Adrenal gland (tissue), 12 donors: ENCODE measurements around the gene UGT1A10. TPM values are rescaled to one million over a fixed set of nuclear protein-coding genes. Genes with fewer than 3 reads are reported as not detected.

Source experiments
- DNase-seq, 7 donors: peaks; one replicate each; pipeline ENCODE4 v3.0.0-alpha.2; 2019 to 2020
- H3K27ac ChIP-seq, 5 donors: fragments of 200-600 bp; sonication (generic) in 4 of 5; 1 replicate in 3 of 5; 2 replicates in 2 of 5; pipeline versions ENCODE4 v1.5.1 to v1.8.0; 2016 to 2020; ENCODE audit warnings: mild to moderate bottlenecking in 1 of 5
- H3K27me3 ChIP-seq: fragments of 200-600 bp; 2 replicates; pipeline ENCODE4 v1.8.0; 2021
- H3K36me3 ChIP-seq, 2 donors: fragments of 200-600 bp; replicated peaks in 1 of 2; 1 replicate in 1 of 2; 2 replicates in 1 of 2; pipeline versions ENCODE4 v1.5.1 to v1.8.0; 2018 to 2022
- H3K4me1 ChIP-seq, 2 donors: fragments of 200-600 bp; replicated peaks in 1 of 2; 1 replicate in 1 of 2; 2 replicates in 1 of 2; pipeline versions ENCODE4 v1.5.1 to v1.8.0; 2018 to 2021
- H3K4me3 ChIP-seq, 4 donors: fragments of 200-600 bp; sonication (generic) in 3 of 4; one replicate each; pipeline ENCODE4 v1.5.1; 2016 to 2018
- H3K9me3 ChIP-seq, 3 donors: fragments of 200-600 bp; sonication (generic) in 1 of 3; replicated peaks in 1 of 3; 1 replicate in 2 of 3; 2 replicates in 1 of 3; pipeline versions ENCODE4 v1.5.1 to v1.8.0; 2016 to 2021
- POLR2A ChIP-seq, 2 donors: fragments of 450-650 bp; IDR thresholded peaks; one replicate each; pipeline ENCODE4 v1.6.1; 2017; ENCODE audit warnings: antibody characterized with exemption in 2 of 2, mild to moderate bottlenecking in 2 of 2, moderate library complexity in 1 of 2
- WGBS, 4 donors: extraction: QIAGEN DNeasy Blood & Tissue Kit in 2 of 4; methylation state at CpG; one replicate each; pipeline versions ENCODE4 v1.1.5 to v1.1.7; 2013 to 2017; 5-methylcytosine and 5-hydroxymethylcytosine counted together
- intact Hi-C, 2 donors: fragments of 100-400 bp; cut with DNase I; formaldehyde crosslinking; loops; one replicate each; pipeline versions ENCODE4 v1.14.1 to v1.15.0; 2022 to 2023
- polyA plus RNA-seq, 3 donors: library from polyadenylated mRNA; stranded (reverse); fragments of 200-250 nt in 2 of 3; fragments of 350-450 nt in 1 of 3; fragmentation: Illumina TruSeq in 1 of 3; extraction: RNeasy Lipid Tissue Mini Kit (QIAGEN cat#74804) in 1 of 3; gene quantifications; one replicate each; pipeline ENCODE4 v1.2.3, GENCODE V29; 2013 to 2014
- total RNA-seq, 9 donors: library from RNA; depleted of rRNA in 4 of 9; stranded (reverse); fragments of >200 nt in 4 of 9; fragments of 120-200 nt in 1 of 9; fragmentation: NEBNext Ultra II Directional in 1 of 9; extraction: Animal tissue kit (Norgen Biotek cat#: 25700) in 1 of 9; gene quantifications; one replicate each; pipeline versions ENCODE4 v1.1.0 to v1.2.4, GENCODE V29; 2013 to 2023
- TF ChIP-seq, protein P1 (sequence below), 6 experiments: fragments of 450-650 bp in 4 of 6; fragments of 200-600 bp in 2 of 6; sonication (generic) in 1 of 6; IDR thresholded peaks; 1 replicate in 5 of 6; 2 replicates in 1 of 6; pipeline versions ENCODE4 v1.5.1 to v1.8.0; 2016 to 2021; ENCODE audit warnings: antibody characterized with exemption in 6 of 6, mild to moderate bottlenecking in 2 of 6, moderate library complexity in 1 of 6
- donor health status: healthy with polysubstance abuse.
- donor health status: Bipolar disorder and iron deficiency.
- donor health status: DM: yes; HTN: yes; CAD: no.
- donor health status: DM: no; HTN: no; CAD: no.
- donor health status: DM: no; HTN: no; CAD: no.
- donor health status: DM: yes; HTN: yes; CAD: no.

The UGT1A10 gene
- total and polyA plus RNA-seq, 12 donors, result not detected

DNA sequence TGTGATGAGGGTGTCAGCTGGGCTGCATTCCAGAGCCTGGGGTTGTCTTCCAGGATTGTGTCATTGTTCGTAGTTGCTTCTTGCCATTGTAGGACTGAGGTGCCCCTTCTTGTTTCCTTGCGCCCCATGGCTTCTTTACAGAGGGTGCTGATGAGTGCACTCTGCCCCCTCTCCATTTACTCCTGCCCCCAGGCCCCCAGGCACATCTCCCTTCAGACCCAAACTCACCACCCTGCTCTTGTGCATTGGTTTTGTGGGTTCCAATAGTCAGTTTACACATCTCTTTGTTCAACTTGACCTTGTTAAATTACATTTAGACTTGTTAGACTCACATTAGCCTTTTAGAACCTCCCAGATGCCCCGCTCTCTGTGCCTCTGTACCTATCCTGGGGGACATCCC is 184.9 kb downstream of the UGT1A10 start:
- TF ChIP-seq, protein P1, sequence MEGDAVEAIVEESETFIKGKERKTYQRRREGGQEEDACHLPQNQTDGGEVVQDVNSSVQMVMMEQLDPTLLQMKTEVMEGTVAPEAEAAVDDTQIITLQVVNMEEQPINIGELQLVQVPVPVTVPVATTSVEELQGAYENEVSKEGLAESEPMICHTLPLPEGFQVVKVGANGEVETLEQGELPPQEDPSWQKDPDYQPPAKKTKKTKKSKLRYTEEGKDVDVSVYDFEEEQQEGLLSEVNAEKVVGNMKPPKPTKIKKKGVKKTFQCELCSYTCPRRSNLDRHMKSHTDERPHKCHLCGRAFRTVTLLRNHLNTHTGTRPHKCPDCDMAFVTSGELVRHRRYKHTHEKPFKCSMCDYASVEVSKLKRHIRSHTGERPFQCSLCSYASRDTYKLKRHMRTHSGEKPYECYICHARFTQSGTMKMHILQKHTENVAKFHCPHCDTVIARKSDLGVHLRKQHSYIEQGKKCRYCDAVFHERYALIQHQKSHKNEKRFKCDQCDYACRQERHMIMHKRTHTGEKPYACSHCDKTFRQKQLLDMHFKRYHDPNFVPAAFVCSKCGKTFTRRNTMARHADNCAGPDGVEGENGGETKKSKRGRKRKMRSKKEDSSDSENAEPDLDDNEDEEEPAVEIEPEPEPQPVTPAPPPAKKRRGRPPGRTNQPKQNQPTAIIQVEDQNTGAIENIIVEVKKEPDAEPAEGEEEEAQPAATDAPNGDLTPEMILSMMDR (IDR thresholded peaks at IDR 0.05), result no peak
- TF ChIP-seq POLR2A (IDR thresholded peaks at IDR 0.05), result no peak
- WGBS, 4 donors, result 83 to 95% (median 89%) methylated on average over 3 of the region's 3 CpGs
- no peaks in the 10 kb centered on the region for H3K4me1 ChIP-seq

DNA sequence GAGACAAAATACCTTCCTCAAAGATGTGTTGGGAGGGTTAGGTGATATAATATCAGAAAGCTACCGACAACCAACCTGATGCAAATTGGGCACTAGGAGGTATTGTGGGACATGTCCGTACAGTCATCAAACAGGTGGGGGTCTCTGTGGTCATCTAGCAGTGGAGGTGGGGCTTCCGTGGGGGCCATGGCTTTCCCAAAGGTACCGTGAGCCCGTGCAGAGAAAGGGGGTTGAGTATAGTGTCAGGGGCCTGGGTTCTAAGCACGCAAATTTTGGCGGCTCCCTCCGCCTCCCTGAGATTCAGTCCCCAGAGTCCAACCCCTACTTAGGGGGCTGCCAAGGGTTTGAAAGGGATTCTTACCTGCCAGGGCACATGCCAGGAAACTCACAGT is 185.5 kb downstream of the UGT1A10 start:
- Histone ChIP-seq H3K27me3 (no peaks in the 10 kb centered on the region), H3K4me3 (no peak overlapping the region), H3K9me3 (no peaks in the 10 kb centered on the region), H3K36me3 (no peaks in the 10 kb centered on the region), H3K27ac (no peak overlapping the region), H3K4me1 (no peaks in the 10 kb centered on the region)
- intact Hi-C loops, result no loop called here
- TF ChIP-seq, protein P1 (IDR thresholded peaks at IDR 0.05), result no peak
- no peak for TF ChIP-seq POLR2A (IDR thresholded peaks at IDR 0.05)
- no peak for DNase-seq
- 86 to 95% (median 91%) methylated on average over 5 to 8 of the region's 8 CpGs for WGBS, 4 donors

More for the DNA sequence above, 184.9 kb downstream of the UGT1A10 start:
- intact Hi-C loops, result no loop called here
- H3K36me3 ChIP-seq, result no peaks in the 10 kb centered on the region
- H3K27ac ChIP-seq, result no peak overlapping the region
- no peaks in the 10 kb centered on the region for H3K9me3 ChIP-seq
- DNase-seq, result no peak
- no peak overlapping the region for H3K4me3 ChIP-seq
- H3K27me3 ChIP-seq, result no peaks in the 10 kb centered on the region

DNA sequence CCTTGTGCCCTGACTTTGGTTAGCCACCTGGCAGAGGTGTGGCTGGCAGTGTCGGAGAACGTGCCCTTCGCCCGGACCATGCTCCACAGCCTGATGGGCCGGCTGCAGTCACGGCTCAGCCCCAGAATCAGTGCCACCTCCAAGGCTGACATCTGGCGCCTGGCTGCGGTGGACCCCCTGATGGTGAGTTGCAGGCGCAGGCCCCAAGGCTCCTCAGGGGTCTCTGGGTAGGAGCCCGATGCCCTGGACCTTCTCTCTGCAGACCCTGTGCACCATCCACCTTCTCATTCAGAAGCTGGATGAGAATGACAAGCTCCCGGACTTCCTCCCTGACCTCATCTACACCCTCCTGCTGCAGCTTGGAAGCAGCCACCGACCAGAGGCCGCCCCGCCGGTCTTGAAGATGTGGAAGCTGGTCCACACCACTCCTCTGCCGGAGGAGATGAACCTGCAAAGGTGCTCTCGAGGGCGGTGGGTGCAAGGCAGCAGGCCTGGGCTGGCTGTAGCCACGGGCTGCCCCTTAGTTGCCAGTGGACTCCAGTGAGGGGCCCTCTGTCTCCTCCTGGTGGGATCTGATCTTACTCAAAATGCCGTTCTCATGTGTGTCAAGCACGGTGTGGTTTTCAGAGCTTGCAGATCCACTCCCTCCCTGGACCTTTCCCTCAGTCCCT is 186.0 kb downstream of the UGT1A10 start:
- Histone ChIP-seq H3K4me3 (no peak overlapping the region), H3K27me3 (no peaks in the 10 kb centered on the region), H3K36me3 (no peaks in the 10 kb centered on the region), H3K4me1 (no peaks in the 10 kb centered on the region), H3K27ac (no peak overlapping the region), H3K9me3 (no peaks in the 10 kb centered on the region)
- intact Hi-C loops, result no loop called here
- no peak for DNase-seq
- TF ChIP-seq, protein P1 (IDR thresholded peaks at IDR 0.05), result no peak
- TF ChIP-seq POLR2A (IDR thresholded peaks at IDR 0.05), result no peak
- WGBS, 4 donors, result 85 to 93% (median 87%) methylated on average over 3 to 21 of the region's 21 CpGs

Other genes with a start within 250 kb of the UGT1A10 start
- gene USP40, start 69.7 kb upstream of the UGT1A10 start, total RNA-seq, result 10 to 100 TPM; 29.9 to 64.7 (median 44.1) TPM
- 10 to 100 TPM; 25.1 to 98.7 (median 85.4) TPM for gene USP40, start 69.7 kb upstream of the UGT1A10 start, polyA plus RNA-seq
- not detected for gene UGT1A8, start 18.8 kb upstream of the UGT1A10 start, total RNA-seq
- gene UGT1A8, start 18.8 kb upstream of the UGT1A10 start, polyA plus RNA-seq, result under 1 TPM in 1 of 3 donors, not detected in 2; 0.05 TPM
- gene UGT1A9, start 35.5 kb downstream of the UGT1A10 start, total RNA-seq, result not detected
- gene UGT1A9, start 35.5 kb downstream of the UGT1A10 start, polyA plus RNA-seq, result not detected
- gene UGT1A7, start 45.5 kb downstream of the UGT1A10 start, total RNA-seq, result 10 to 100 TPM in 1 of 9 donors, 1 to 10 TPM in 1, under 1 TPM in 5, not detected in 2; 0.11 to 10.1 (median 0.94) TPM
- under 1 TPM in 2 of 3 donors, not detected in 1; 0.33 to 0.74 TPM for gene UGT1A7, start 45.5 kb downstream of the UGT1A10 start, polyA plus RNA-seq
- not detected for gene UGT1A6, start 56.4 kb downstream of the UGT1A10 start, total RNA-seq
- gene UGT1A6, start 56.4 kb downstream of the UGT1A10 start, polyA plus RNA-seq, result under 1 TPM in 1 of 3 donors, not detected in 2; 0.16 TPM
- gene UGT1A5, start 76.5 kb downstream of the UGT1A10 start, total RNA-seq, result under 1 TPM in 1 of 9 donors, not detected in 8; 0.43 TPM
- not detected for gene UGT1A5, start 76.5 kb downstream of the UGT1A10 start, polyA plus RNA-seq
- under 1 TPM in 1 of 9 donors, not detected in 8; 0.36 TPM for gene UGT1A4, start 82.3 kb downstream of the UGT1A10 start, total RNA-seq
- not detected for gene UGT1A4, start 82.3 kb downstream of the UGT1A10 start, polyA plus RNA-seq
- gene UGT1A3, start 92.6 kb downstream of the UGT1A10 start, total RNA-seq, result not detected
- not detected for gene UGT1A3, start 92.6 kb downstream of the UGT1A10 start, polyA plus RNA-seq
- under 1 TPM in 1 of 9 donors, not detected in 8; 0.52 TPM for gene UGT1A1, start 123.8 kb downstream of the UGT1A10 start, total RNA-seq
- gene UGT1A1, start 123.8 kb downstream of the UGT1A10 start, polyA plus RNA-seq, result under 1 TPM in 1 of 3 donors, not detected in 2; 0.08 TPM
- not detected for gene MROH2A, start 141.9 kb downstream of the UGT1A10 start, total RNA-seq
- under 1 TPM in 1 of 3 donors, not detected in 2; 0.13 TPM for gene MROH2A, start 141.9 kb downstream of the UGT1A10 start, polyA plus RNA-seq
- 1 to 10 TPM in 7 of 9 donors, under 1 TPM in 2; 0.28 to 7.5 (median 1.8) TPM for gene HJURP, start 218.1 kb downstream of the UGT1A10 start, total RNA-seq
- gene HJURP, start 218.1 kb downstream of the UGT1A10 start, polyA plus RNA-seq, result 1 to 10 TPM in 1 of 3 donors, under 1 TPM in 2; 0.61 to 2.2 (median 0.72) TPM